Muscle layer of colon (tissue), 2 donors: ENCODE measurements around the gene FMNL3.

Source experiments
- H3K27ac ChIP-seq: one replicate; pipeline ENCODE4 v1.7.0; 2013; ENCODE audit warnings: low read depth, mild to moderate bottlenecking, low read length, moderate library complexity
- H3K27me3 ChIP-seq, 2 donors: one replicate each; pipeline ENCODE4 v1.7.0; 2013; ENCODE audit warnings: low read length in 2 of 2, mild to moderate bottlenecking in 2 of 2; ENCODE audit not compliant: insufficient read depth in 2 of 2, control insufficient read depth in 1 of 2
- H3K36me3 ChIP-seq: one replicate; pipeline ENCODE4 v1.7.0; 2013; ENCODE audit warnings: mild to moderate bottlenecking, low read length; ENCODE audit not compliant: insufficient read depth
- H3K4me1 ChIP-seq: one replicate; pipeline ENCODE4 v1.7.0; 2013; ENCODE audit warnings: mild to moderate bottlenecking, low read length; ENCODE audit not compliant: insufficient read depth
- H3K4me3 ChIP-seq, 2 donors: one replicate each; pipeline ENCODE4 v1.7.0; 2013; ENCODE audit warnings: low read length in 2 of 2, low read depth in 1 of 2, mild to moderate bottlenecking in 1 of 2, moderate library complexity in 1 of 2
- H3K9ac ChIP-seq: one replicate; pipeline ENCODE4 v1.7.0; 2013; ENCODE audit warnings: low read length
- H3K9me3 ChIP-seq: one replicate; pipeline ENCODE4 v1.7.0; 2013; ENCODE audit warnings: mild to moderate bottlenecking, low read length
- donor health status: abdominal sarcoma.
- donor health status: Adenocarcinoma of cecum.

Gene FMNL3

DNA sequence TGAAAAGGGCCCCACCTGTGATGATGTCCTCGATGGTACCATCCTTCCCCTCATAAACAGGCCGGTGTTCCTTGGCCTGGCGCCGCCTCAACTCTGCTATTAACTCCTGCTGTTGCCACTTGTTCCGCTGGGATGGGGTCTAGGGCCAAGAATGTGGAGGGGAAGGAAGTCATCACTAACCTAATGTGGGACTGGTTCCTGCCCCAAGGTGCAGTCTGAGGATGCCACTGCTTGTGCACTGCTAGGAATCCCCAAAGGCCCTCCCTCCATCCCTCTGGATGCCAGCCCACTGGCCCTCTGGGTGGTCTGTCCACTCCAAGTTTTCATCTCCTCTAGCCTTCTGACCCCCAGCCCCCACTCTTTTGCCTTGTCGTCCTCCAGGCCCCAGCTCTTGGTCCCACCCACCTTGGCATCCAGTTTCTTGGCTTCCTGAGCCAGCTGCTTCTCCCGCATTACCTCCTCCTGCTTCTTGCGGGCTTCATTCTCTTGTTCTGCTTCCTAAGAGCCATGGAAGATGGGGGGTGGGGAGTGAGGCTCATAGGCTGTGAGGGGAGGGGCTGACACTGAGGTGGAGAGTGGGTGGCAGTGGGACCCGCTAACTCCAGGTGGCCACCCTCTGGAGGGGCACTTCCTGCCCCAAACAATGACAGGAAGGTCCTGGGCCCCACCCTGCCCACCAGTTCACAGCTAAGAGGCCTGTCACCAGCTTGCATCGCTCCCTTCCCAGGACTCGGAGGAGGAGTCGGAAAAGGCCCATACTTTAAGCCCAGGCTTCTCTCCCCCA is 60.1 kb downstream of the FMNL3 start:
- peaks cover 69% of the 10 kb centered on the region for H3K36me3 ChIP-seq
- H3K9me3 ChIP-seq: no peaks in the 10 kb centered on the region
- no peak overlapping the region for H3K9ac ChIP-seq
- H3K27me3 ChIP-seq: no peaks in the 10 kb centered on the region
- H3K27ac ChIP-seq: no peak overlapping the region
- peaks cover 8% of the 10 kb centered on the region for H3K4me1 ChIP-seq
- no peak overlapping the region for H3K4me3 ChIP-seq

DNA sequence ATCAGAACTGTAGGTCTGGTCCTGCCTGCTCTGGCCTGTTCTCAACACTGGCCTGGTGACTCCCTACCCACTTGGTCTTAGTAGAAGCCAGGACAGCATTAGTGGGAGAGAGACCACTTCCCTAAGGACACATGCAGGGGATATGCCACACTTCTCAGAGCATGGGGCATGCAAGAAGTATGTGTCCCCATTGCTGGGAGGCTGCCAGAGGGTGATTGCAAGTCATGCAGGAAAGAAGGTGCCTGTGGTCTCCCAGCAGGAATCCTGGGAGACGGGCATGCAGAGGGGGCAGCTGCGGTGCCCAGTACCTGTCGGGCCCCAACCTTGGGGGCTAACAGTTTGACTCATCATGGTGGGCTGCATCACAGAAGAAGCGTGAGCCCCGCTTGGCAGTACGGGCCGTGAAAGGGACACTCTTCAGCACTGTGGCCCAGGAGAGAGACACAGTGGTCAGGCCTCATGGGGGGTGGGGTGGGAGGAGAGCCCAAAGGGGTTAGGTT is 60.8 kb downstream of the FMNL3 start:
- no peak overlapping the region for H3K27ac ChIP-seq
- H3K4me3 ChIP-seq: no peak overlapping the region
- H3K27me3 ChIP-seq: no peaks in the 10 kb centered on the region
- no peak overlapping the region for H3K9ac ChIP-seq
- H3K4me1 ChIP-seq: peaks cover 8% of the 10 kb centered on the region
- H3K36me3 ChIP-seq: peaks cover 66% of the 10 kb centered on the region
- H3K9me3 ChIP-seq: no peaks in the 10 kb centered on the region

DNA sequence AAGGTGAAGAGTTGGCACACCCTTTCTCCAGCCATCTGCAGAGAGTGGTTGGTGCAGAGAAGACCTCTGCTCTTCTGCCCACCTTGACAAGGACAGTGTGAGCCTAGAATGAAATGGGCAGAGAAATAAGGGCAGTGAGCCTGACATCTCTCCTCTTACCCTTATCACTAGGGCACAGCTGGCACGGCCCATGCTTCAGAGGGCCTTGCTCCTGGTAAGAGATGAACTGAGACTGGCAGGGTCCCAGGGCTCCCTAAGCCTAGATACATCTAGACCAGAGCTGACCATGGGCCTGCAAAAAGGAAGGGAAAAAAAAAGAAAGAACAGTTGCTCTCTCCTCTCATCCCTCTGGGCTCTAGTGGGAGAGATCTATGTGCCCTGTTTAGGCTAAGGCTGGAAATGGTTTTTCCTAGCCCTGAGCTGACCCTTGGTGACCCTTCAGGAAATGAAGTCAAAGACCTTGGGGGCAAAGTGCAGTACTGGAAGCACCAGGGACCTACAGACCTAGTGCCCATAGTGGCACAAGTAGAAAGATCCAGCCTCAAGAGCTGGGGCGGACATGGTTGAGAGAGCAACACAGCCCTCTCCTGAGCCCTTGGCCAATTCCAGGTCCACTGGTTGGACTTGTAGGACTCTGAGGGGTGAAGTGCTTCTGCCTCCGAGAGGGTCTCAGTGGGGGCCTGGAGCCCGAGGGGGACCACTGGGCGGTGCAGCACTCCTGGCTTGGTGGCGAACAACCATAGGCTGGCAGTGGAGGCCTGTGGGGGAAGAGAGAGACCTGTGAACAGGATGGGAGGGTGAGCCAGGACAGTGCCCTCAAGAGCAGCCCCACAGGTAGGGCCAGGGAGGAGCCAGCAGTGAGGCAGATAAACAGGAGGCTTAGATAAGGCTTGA is 61.8 kb downstream of the FMNL3 start:
- Histone ChIP-seq H3K4me1 (peaks cover 8% of the 10 kb centered on the region), H3K36me3 (peaks cover 68% of the 10 kb centered on the region), H3K27me3 (no peaks in the 10 kb centered on the region), H3K9ac (no peak overlapping the region), H3K27ac (no peak overlapping the region), H3K9me3 (no peaks in the 10 kb centered on the region), H3K4me3 (no peak overlapping the region)

DNA sequence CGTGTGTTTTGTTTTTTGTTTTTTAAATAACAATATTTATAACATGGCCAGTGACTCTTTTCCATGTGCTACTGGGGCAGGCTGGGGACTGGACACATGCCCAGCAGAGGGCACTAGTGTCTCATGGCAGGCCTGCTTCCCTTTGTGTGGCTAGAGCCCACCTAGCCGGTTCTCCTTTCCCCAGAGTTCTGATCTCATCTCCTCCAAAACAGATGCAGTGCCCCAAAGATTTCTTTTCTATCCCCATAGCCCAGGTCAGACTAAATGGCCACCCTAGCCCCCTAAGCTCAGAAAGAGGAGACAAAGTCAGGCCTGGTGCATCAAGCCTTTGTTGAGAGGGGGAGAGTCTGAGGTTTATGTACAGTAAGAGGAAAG is 62.6 kb downstream of the FMNL3 start:
- no peak overlapping the region for H3K9ac ChIP-seq
- H3K9me3 ChIP-seq: no peaks in the 10 kb centered on the region
- H3K4me1 ChIP-seq: peaks cover 8% of the 10 kb centered on the region
- H3K36me3 ChIP-seq: peaks cover 67% of the 10 kb centered on the region
- H3K27ac ChIP-seq: no peak overlapping the region
- no peak overlapping the region for H3K4me3 ChIP-seq
- H3K27me3 ChIP-seq: no peaks in the 10 kb centered on the region

DNA sequence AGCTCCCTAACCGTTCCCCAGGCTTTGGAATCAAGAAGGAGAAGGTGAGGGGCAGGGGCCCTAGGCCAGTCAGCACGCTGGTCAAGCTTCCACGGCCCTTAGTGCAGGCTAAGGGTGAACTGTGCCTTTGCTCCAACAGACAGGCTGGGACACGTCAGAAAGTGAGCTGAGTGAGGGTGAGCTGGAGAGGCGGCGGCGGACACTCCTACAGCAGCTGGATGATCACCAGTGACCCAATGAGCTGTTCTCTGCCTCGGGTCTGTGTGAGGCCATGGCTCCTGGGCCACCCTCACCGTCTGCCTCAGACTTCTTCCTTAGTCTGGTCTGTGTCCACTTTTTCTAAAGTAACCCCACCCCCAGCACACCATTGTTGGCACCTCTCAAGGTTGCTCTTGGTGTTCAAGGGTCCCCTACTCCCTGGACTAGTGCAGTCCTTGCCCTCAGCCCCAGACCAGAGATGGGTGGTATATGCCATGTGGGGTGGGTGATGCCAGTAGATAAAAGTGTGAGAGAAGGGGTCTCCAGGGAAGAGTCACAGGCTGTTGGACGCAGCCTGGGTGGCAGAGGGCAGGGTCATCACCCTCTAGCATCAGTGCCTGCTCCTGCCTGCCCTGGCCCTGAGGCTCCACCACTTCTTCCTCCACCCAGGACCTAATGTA is 63.1 kb downstream of the FMNL3 start:
- H3K9me3 ChIP-seq: no peaks in the 10 kb centered on the region
- no peak overlapping the region for H3K9ac ChIP-seq
- peaks cover 67% of the 10 kb centered on the region for H3K36me3 ChIP-seq
- H3K4me3 ChIP-seq: no peak overlapping the region
- no peaks in the 10 kb centered on the region for H3K27me3 ChIP-seq
- peaks cover 8% of the 10 kb centered on the region for H3K4me1 ChIP-seq
- no peak overlapping the region for H3K27ac ChIP-seq

DNA sequence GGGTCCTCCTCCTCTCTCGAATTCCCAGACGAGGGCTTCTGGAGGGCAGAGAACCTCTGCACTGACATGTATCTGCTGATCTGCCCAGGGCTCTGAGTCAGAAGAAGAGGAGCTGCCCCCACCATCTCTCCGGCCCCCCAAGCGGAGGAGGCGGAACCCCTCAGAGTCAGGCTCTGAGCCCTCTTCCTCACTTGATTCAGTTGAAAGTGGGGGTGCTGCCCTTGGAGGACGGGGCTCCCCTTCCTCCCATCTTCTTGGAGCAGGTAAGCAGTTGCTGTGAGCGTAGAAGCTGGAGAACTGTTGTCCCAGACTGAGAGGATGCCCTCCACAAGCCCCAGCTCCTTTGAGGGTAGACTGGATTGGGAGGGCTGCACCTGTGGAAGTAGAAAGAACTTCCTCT is 64.1 kb downstream of the FMNL3 start:
- H3K27ac ChIP-seq: no peak overlapping the region
- no peak overlapping the region for H3K9ac ChIP-seq
- H3K4me1 ChIP-seq: peaks cover 8% of the 10 kb centered on the region
- H3K4me3 ChIP-seq: no peak overlapping the region
- peaks cover 65% of the 10 kb centered on the region for H3K36me3 ChIP-seq
- no peaks in the 10 kb centered on the region for H3K9me3 ChIP-seq
- H3K27me3 ChIP-seq: no peaks in the 10 kb centered on the region

DNA sequence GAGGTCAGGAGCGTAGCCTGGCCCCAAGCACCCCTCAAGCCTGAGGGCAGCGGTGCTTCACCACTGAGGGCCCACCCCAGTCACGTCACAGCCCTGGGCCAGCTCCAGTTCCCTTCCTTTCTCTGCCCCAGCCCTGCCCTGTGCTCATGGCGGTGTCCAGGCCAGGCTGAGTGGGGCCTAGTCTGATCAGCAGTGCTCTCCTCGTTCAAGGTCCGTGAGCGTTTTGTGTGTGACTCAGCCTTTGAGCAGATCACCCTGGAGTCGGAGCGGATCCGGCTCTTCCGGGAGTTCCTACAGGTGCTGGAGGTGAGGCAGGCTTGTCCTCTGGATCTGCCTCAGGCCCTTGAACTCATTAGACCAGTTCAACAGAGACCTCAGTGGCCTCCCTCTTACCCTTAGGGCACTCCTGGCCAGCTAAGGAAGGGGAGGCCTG is 64.8 kb downstream of the FMNL3 start:
- Histone ChIP-seq H3K36me3 (peaks cover 63% of the 10 kb centered on the region), H3K27ac (no peak overlapping the region), H3K4me1 (peaks cover 13% of the 10 kb centered on the region), H3K4me3 (no peak overlapping the region), H3K9me3 (no peaks in the 10 kb centered on the region), H3K27me3 (no peaks in the 10 kb centered on the region), H3K9ac (no peak overlapping the region)

DNA sequence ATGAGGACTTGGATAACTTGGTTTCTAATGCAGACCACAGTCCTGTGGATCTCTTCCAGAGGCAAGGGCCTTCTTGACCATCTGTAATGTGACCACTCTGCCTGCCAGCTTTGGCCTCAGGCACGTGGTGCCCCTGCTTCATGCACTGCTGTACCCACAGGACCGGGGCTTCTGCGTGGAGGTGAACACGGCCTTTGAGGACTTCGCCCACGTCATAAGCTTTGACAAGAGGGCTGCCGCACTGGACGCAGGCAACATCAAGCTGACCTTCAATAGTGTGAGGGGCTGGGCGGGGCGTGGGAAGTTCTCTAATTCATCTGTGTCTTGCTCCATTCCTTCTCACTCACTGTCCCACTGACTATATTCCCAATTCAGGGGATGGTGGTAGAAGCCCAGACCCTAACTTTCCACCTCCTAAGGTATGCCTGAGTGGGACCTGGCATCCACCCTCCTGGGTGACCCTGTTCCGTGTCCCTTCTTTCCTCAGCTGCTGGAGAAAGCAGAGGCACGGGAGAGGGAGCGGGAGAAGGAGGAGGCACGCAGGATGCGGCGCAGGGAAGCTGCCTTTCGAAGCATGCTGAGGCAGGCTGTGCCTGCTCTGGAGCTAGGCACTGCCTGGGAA is 65.3 kb downstream of the FMNL3 start:
- Histone ChIP-seq H3K27ac (no peak overlapping the region), H3K9ac (no peak overlapping the region), H3K4me1 (peaks cover 18% of the 10 kb centered on the region), H3K4me3 (no peak overlapping the region), H3K36me3 (peaks cover 62% of the 10 kb centered on the region), H3K9me3 (no peaks in the 10 kb centered on the region), H3K27me3 (no peaks in the 10 kb centered on the region)

DNA sequence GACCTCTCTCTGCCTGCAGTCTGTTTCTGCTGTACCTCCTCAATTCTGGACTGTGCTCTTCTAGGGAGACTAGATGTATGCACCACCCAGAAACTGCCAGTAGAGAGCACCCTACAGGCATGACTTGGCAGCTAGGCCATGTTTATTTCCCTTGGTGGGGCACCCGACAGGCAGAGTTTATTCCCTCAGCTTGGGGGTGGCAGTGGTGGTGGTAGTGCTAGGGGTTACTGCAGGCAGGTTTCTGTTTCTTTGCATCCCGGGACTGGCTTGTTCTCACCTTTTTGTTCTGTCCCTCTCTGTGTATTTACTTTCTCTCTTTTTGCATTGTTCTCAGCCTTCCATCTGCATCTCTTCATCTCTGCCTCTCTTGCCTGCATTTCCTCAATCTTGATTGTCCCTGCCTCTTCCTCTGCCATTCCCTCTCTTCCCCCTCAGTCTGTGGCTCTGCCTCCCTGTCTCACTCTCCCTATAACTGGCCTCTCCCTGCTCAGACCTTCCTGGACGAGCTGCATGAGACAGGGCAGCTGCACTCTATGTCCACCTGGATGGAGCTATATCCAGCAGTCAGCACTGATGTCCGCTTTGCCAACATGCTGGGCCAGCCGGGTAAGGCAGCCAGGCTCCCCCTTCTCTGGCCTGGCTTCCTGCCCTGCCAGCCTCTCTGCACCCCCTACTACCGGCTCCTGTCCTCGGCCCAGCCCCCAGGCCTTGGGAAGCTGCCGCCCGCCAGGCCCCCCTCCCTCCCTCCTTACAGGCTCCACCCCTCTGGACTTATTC is 70.0 kb downstream of the FMNL3 start:
- Histone ChIP-seq H3K9me3 (no peaks in the 10 kb centered on the region), H3K9ac (no peak overlapping the region), H3K27me3 (no peaks in the 10 kb centered on the region), H3K4me3 (peak overlapping the region in 1 of 2 donors; percentile 40), H3K4me1 (peaks cover 17% of the 10 kb centered on the region), H3K27ac (peak overlapping the region; percentile 41), H3K36me3 (peaks cover 54% of the 10 kb centered on the region)

DNA sequence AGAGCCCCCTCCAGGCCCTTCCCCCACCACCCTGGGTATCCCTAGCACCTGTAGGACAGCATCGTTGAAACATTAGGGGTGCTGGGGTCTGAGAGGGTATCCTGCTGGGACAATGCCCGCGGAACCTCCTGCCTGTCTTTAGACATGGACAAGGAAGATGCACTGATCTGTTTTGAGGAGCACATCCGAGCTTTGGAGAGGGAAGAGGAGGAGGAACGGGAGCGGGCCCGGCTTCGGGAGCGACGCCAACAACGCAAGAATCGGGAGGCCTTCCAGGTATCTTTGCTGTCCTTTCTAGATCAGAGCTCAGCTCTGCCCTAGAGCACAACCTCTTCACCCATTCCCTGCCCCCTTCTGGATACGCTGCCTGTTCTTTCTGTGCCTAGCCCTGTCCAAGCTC is 70.6 kb downstream of the FMNL3 start:
- H3K36me3 ChIP-seq: peaks cover 60% of the 10 kb centered on the region
- no peaks in the 10 kb centered on the region for H3K9me3 ChIP-seq
- H3K4me3 ChIP-seq: peak overlapping the region in 1 of 2 donors; percentile 40
- no peaks in the 10 kb centered on the region for H3K27me3 ChIP-seq
- peak overlapping the region; percentile 41 for H3K27ac ChIP-seq
- peaks cover 17% of the 10 kb centered on the region for H3K4me1 ChIP-seq
- H3K9ac ChIP-seq: no peak overlapping the region
